Measurements from ENCODE around the gene PLD5.

The PLD5 gene

DNA sequence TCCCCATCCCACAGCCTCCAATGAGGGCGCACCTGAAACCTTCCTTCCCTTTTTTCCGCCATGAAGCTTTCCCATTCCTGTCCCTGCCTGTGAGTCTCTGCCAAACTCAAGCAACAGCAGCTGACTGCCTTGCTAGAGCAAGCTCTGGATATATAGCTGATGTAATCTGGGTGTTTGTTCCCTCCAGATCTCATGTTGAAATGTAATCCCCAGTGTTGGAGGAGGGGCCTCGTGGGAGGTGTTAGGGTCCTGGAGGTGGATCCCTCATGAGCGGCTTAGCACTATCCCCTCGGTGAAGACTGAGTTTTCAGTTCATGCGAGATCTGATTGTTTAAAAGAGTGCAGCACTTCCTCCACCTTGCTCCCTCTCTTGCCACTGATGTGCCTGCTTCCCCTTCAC, 321.2 kb downstream of the PLD5 start:
- TF ChIP-seq CTCF (IDR thresholded peaks at IDR 0.05; ENCODE audit: insufficient read depth, missing control alignments), result no peak
- DNase-seq (ENCODE audit: insufficient read length, low spot score), result no peak
- FAIRE-seq, result no peak

- FAIRE-seq (no peak), DNase-seq (ENCODE audit: insufficient read length, low spot score) (no peak)
- no peak for TF ChIP-seq CTCF (IDR thresholded peaks at IDR 0.05; ENCODE audit: insufficient read depth, missing control alignments)
Observed at GRCh38 chr1:242201090-242201489, 323.4 kb downstream of the PLD5 start.

DNA sequence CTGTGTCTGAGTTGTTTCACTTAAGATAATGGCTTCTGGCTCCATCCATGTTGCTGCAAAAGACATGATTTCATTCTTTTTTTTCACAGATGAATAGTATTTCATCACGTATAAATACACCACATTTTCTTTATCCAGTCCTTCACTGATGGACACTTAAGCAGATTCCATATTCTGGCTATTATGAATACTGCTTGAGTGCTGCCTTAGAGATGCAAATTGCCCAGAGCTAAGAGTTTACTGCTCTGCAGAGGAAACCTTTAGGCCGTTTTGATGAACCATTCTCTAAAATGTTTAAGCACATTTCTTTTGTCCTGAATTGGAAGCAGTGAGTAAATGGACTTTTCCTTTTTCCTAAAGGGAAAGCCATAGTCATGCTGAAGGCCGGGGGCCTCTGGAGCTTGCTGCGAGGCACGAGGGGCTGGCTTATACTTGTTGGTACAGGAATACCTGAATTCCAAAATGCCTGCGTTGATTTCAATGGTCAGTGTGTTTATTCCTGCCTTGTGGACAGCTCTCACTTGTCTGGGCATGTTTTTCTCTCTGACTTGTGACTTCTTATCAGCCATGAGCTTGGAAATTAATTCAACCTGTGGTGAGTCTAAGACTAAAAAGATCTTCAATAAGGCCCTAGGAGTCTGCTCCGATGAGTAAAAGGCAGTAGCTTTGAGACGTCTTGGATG, 324.6 kb downstream of the PLD5 start:
- TF ChIP-seq CTCF (IDR thresholded peaks at IDR 0.05; ENCODE audit: insufficient read depth, missing control alignments), result no peak
- FAIRE-seq (no peak), DNase-seq (ENCODE audit: insufficient read length, low spot score) (no peak)

DNA sequence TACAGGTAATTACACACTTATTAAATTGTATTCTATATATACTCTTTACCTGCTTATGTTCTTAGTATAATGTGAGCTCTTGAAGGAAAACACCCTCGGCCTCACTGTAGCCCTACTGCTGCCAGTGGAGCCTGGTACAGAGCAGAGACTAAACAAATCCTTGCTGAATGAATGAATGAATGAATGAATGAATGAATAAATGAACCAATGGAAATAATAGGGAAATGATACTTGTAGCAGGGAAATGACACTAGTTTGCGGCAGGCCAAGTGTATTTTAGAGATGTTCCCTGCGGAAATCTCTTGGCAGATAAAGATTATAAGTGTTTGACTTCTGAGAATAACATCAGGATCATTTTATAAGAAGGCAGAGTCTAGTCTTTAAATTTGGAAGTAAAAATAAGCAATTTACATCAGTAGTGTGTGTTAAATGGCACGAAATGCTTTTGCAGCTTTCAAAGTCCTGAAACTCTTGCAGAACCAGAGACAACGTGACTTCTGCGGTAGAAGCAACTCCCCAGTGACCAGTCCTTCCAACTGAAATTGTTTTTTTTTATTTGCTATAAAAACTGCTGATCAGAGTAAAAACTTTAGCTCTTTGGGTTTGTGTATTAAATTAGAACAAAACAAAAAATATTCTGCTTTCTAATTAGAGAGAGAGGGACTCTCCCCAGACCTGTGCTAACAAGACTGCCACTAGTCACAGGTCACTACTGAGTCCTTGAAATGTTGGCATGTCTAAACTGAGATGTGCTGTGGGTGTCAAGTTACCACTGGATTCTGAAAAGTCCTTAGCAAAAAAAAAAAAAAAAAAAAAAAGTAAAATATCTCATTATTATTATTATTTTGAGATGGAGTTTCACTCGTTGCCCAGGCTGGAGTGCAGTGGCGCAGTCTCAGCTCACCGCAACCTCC, 326.3 kb downstream of the PLD5 start:
- TF ChIP-seq CTCF (IDR thresholded peaks at IDR 0.05; ENCODE audit: insufficient read depth, missing control alignments), result no peak
- no peak for FAIRE-seq
- no peak for DNase-seq (ENCODE audit: insufficient read length, low spot score)

GRCh38 chr1:242196914-242197313, 327.6 kb downstream of the PLD5 start:
- DNase-seq (ENCODE audit: insufficient read length, low spot score) (no peak), FAIRE-seq (no peak)
- TF ChIP-seq CTCF (IDR thresholded peaks at IDR 0.05; ENCODE audit: insufficient read depth, missing control alignments), result no peak

DNA sequence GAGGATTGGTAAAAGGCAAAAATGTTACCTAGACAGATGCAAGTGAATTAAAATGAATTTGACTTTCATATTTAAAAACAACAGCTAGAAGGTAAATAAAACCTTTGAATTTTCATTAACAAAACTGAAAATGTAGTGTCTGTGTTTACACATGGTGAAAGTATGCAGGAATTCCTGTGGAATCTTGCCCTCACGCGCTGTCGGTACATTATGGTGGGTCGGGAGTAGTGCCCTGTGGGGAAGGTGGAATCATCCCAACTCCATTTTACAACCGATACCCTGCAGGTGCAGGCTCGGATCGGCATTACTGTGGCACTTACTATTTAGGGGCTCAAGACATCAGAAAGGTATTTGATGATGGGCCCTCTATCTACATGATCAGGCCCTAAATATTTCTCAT, 328.4 kb downstream of the PLD5 start:
- FAIRE-seq, result no peak
- no peak for DNase-seq (ENCODE audit: insufficient read length, low spot score)
- no peak for TF ChIP-seq CTCF (IDR thresholded peaks at IDR 0.05; ENCODE audit: insufficient read depth, missing control alignments)

DNA sequence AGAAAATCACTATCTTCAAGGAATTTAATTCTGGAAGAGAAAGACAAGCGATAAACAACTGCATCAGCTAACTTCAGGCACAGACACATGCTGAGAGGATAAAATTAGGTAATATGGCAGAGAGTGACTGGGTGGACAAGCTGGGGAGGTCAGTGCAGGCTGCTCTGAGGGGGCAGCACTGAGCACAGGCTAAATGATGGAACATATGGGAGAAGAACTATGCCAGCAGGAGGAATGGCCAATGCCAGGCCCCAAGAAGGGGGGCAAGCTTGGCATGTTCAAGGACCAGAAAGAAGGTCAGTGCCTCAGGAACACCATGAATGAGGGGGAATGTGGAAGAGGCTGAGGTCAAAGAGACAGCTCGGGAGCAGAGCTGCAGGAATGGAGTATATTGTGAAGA, 334.9 kb downstream of the PLD5 start:
- no peak for TF ChIP-seq CTCF (IDR thresholded peaks at IDR 0.05; ENCODE audit: insufficient read depth, missing control alignments)
- DNase-seq (ENCODE audit: insufficient read length, low spot score) (no peak), FAIRE-seq (no peak)

Data from D721Med (cell line).